ENCODE data around the gene DDX4.
"Not testable (repeated sequence)": the region's sequence is repeated elsewhere in the genome, so short reads cannot be mapped to it uniquely, and the experiment has no call there.

The DDX4 gene

DNA sequence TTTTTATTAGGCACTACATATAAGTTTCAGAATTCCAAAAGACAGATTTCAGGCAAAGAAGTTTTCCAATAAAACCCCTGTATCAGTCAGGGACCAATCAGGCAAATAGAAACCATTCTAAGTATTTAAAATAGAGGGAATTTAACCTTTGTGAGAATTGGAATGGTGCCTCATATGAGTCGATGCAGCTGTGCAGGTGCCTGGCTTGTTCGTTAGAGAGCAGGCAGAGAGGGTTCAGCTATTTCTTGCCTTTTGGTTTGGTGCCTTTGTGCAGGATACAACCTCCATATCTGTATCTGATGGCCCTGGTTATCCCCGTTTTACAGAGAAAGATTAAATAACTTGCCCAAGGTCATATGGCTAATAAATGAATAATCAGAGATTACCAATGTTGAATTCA, 6.0 kb upstream of the DDX4 start:
- DNase-seq: no peak

DNA sequence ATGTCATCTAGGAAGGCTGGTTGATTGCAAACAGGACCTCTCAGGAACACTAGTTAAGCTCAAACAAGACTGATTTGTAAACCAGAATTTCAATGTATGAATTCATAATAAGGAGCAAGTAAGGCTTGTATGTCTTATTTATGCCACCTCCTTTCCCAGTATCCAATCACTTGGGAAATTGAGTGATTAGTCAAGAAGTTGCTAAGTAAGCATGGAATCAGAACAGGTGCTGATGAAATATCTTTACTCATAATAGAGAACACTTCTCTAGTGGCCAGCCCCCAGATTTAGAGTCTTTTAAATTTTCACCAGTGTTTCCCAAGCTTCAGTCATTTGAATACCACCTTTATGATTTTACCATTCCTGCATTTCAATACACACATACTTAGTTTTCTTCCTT, 5.3 kb upstream of the DDX4 start:
- no peak for DNase-seq

DNA sequence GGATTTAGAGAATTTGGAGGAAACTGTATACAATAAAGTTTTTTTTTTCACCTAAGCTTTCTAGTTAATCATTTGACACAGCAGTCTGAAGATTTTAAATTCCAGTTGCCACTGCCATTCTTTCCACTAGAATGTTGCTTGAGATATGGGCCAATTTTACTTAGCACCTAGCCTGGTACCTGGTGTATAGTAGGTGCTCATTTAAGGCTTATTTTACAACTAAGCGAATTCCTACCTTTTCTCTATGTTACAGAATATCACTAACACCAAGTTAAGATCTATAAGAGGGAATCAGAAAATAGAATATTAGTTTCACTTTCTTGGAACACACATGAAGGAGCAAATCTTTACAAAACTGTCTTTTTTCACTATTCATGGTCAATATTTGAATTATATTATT, 3.2 kb upstream of the DDX4 start:
- no peak for DNase-seq

DNA sequence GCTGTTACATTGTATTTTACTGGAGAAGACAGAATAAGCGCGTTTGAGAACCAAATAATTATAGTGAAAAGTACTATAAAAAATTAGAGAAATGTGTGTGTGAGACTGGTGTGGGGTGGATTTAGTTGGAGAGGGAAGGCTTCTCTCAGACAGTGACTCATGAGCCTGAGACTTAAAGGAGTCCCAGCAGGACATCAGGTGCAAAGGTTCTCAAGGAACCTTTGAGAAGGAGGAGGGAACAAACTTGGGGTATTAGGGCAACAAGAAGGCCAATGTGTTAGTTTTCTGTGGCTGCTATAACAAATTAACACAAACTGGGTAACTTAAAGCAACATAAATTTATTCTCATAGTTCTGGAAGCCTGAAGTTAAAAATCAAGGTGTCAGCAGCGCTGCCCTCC, 4.9 kb downstream of the DDX4 start:
- DNase-seq: no peak

DNA sequence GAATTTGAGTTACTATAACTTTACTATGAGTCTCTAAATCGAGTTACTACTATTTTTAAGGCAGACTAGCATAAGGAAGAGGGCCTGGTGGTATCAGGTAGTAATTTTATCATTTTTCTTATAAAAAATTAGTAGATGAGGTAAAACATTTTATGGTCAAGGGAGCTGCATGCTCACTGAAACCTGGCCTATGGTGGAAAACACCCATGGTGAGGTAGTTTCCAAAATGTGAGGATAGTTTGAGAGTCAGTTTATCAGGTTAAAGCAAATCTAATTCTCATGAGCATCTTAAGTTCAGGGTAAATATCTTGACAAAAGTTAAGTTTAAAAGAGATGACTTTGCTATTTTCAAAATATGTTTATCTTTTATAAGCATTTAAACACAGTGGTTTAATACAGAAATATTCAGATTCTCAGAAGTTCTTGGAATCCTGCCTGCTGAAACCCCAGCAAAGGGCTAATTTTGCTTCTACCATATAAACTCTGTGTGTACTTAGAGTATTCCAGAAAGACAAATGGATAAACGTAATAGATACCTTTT, 10.0 kb downstream of the DDX4 start:
- no peak for DNase-seq

DNA sequence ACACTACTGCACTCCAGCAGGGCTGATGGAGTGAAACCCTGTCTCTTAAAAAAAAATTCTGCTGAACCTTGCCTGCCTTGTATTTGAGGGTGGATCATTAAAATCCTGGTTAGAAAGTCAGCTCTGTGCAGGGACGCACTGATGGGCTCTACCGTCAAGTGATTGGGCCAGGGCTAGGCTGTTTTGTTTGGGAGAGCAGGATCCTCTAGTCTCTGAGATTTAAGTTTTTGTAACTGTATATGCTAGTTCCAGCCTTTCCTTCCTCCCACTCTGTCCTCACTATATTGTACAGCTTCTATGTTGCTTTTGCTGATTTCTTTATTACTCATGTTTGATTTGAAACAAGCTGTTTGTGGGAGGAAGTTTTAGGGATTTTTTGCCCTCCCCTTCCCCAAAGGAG, 11.5 kb downstream of the DDX4 start:
- no peak for DNase-seq

DNA sequence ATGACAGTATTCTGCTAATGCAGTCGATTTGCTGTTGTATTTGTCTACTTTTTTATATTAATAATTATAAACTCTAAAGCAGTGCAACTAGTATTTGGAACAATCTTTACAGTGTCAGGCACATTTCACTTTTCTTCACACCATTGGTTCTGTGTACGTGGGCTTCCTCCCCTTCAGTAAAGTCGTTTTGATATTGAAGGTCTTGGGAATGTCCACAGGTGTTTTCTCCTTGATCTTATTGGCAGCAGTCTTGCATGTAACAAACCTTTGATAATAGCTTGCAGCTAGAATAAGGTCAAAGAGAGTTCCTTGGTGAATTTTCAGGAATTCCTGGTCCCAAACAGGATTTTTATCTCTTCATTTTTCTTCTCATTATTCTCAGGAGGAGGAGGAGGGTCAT, 12.2 kb downstream of the DDX4 start:
- no peak for DNase-seq

DNA sequence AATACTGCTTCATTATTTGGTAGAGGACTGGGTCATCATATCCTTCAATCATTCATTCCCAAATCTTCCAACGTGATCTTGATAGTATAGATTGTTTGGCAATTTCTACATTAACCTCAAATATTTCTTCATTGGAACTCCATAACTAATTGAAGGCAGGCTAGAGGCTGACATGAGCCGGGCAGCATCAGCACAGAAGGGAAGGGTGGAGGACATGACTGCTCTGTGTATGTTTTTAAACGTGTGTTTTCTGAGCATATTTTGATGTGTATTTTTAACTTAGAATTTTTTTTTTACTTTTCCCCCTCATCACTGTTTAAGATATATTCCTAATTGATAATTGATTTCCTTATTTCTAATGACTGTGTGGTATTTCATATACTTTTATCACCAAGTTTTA, 12.6 kb downstream of the DDX4 start:
- DNase-seq: no peak

DNA sequence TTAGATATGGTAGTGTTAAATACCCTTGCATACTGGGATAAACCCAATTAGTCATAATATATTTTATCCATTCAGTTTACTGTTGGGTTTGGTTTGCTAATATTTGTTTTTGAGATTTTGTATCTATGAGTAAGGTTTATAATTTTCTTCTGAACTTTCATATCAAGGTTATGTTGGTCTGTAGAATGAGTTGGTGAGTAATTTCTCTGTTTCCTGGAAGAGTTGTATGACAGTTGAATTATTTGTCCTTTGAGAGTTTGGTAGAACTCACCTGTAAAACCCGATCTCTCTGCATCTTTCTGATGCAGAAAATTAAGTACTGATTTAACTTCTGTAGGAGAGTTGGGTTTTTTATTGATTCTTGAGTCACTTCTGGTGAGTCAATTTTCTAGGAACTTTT, 20.4 kb downstream of the DDX4 start:
- no peak for DNase-seq

DNA sequence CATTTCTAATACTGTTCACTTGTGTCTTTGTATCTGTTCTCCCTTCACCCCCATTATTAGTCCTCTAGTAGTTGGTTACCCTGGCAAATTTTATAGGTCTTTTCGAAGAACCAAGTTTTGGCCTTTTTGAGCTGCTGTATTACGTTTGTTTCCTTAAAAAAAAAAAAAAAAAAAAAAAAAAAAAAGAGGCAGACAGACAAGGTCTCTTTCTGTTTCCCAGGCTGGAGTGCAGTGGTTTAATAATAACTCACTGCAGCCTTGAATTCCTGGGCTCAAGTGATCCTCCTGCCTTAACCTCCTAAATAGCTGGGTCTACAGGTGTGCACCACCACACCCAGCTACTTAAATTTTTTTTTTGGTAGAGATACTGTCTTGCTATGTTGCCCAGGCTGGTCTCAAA, 20.9 kb downstream of the DDX4 start:
- no peak for DNase-seq

DNA sequence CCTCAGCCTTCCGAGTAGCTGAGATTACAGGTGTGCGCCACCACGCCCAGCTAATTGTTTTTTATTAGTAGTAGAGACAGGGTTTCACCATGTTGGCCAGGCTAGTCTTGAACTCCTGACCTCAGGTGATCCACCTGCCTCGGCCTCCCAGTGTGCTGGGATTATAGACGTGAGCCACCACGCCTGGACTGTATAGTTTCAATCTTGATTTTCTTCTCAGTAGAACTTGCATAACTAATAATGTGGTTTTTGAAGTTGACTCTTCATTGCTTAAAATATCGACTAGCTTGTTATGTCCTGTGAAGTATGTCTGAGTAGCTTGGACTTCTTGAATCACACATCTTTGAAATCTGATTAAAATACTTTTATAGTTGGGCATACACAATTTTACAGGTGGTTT, 23.9 kb downstream of the DDX4 start:
- not testable (repeated sequence) for DNase-seq

DNA sequence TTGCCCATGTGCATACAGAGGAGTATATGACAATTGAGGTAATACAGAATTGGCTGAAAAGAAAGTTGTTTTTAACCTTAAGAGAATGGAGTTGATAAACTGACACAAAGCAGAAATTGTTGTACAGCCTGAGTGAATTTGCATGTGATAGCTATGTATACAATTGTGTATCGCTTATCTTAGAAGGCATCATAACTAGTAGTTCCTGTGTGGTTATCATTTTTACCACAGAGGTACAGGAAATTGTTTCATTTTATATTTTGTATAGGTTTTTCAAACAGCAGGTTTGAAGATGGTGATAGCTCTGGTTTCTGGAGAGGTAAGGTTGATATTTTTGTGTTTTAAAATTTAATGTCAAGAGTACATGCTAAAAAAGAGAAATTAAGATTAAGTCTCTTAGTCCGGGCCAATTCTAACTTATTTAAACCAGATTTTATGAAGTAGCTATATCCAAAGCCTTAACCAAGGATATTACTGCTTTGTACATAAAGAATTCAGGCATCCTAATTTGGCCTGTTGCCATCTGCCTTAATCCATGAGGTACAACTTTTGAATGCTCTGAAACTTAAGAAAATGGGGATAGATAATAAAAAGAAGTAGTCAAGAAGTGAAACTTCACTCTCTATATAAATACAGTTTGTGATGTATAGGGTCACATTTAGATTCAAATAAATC, 26.0 kb downstream of the DDX4 start:
- no peak for DNase-seq

DNA sequence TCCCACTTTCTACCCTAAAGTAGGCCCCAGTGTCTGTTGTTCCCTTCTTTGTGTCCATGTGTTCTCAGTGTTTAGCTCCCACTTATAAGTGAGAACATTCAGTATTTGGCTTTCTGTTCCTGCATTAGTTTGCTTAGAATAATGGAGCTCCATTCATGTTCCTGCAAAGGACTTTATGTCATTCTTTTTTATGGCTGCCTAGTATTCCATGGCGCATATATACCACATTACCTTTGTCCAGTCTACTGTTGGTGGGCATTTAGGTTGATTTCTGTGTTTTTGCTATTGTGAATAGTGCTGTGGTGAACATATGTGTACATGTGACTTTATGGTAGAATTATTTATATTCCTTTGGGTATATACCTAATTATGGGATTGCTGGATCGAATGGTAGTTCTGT, 30.4 kb downstream of the DDX4 start:
- no peak for DNase-seq

DNA sequence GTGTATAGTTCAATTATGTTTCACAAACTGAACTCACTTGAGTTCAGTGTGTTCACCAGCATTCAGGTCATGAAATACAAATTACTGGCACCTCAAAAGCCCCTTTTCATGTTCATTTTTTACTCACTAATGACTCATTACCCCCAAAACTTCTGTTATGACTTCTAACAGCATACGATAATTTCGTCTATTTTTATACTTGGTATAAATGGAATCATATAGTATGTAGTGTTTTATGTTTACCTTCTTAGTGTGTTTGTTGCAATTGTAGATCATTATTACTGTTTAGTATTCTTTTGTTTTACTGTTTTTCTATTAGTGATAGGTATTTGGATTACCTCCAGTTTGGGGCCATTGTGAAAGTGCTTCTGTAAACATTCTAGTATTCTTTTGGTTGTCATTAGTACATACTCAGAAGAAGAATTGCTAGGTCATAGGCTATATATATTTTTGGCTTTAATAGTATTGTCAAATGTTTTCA, 33.4 kb downstream of the DDX4 start:
- DNase-seq: no peak

DNA sequence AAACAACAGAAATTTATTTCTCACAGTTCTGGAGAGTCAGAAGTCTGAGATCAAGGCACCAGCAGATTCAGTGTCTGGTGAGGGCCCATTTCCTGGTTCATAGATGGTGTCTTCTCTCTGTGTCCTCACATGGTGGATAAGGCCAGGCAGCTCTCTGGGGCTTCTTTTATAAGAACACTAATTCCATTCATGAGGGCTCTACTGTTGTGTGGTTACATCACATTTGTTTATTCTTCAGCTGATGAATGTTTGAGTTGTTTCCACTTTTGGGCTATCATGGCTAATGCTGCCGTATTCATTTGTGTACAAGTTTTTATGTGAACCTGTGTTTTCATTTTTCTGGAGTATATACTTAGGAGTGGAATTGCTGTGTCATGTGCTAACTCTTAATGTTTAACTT, 35.2 kb downstream of the DDX4 start:
- DNase-seq: no peak

DNA sequence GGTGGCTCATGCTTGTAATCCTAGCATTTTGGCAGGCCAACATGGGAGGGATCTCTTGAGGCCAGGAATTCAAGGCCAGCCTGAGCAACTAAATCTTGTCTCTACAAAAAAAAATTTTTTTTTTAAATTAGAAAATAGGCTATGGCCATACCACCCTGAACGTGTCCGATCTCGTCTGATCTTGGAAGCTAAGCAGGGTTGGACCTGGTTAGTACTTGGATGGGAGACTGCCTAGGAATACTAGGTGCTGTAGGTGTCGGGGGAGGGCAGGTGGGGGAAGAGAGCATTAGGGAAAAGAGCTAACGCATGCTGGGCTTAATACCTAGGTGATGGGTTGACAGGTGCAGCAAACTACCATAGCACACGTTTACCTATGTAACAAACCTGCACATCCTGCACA, 39.5 kb downstream of the DDX4 start:
- DNase-seq: no peak

DNA sequence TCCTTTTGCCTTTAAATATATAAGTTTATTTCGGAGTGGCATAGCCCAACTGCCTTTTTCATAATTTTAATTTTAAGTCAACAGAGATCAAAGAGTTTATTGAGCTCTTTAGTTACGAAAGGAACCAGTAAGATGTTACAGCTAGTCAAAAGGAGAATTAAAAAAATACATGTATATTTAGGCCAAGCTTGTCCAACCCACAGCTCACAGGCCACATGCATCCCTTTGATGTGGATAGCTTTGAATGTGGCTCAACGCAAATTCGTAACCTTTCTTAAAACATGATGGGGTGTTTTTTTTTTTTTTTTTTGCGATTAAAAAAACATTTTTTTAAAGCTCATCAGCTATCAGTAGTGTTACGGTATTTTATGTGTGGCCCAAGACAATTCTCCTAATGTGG, 63.1 kb downstream of the DDX4 start:
- no peak for DNase-seq

DNA sequence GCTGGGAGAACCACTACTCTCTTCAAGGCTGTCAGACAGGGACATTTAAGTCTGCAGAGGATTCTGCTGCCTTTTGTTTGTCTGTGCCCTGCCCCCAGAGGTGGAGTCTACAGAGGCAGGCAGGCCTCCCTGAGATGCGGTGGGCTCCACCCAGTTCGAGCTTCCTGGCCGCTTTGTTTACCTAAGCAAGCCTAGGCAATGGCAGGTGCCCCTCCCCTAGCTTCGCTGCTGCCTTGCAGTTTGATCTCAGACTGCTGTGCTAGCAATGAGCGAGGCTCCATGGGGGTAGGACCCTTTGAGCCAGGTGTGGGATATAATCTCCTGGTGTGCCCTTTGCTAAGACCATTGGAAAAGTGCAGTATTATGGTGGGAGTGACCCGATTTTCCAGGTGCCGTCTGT, 71.0 kb downstream of the DDX4 start:
- DNase-seq: not testable (repeated sequence)

DNA sequence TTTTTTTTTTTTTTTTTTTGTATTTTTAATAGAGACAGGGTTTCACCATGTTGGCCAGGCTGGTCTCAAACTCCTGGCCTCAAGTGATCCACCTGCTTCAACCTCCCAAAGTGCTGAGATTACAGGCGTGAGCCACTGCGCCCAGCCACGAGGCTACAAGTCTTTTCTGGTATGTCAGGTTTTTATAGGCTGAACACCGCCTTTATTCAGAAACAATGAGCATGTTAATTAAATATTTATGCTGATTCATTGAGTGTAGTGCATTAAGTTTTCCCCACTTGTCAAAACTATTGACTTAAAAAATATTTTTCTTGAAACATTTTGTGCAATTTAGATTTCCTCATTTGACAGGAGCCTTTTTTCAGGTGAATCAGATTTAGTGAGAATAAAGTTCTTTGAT, 78.1 kb downstream of the DDX4 start:
- DNase-seq: not testable (repeated sequence)

DNA sequence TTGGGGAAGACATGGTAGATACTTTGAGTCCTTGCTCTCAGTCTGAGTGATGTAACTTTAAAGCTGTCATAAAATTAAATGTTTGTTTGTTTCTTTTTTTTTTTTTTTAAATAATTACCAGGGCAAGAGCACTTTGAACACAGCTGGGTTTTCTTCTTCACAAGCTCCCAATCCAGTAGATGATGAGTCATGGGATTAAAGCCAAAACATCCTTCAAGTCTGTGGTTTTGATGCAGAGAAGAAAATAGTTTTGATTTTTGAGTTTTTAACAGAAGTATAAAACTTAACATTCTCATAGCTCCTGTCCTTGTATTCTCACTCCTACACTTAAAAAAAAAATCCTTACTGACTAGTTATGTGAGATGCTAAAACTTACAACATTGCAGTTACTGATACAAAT, 78.5 kb downstream of the DDX4 start:
- no peak for DNase-seq

DNA sequence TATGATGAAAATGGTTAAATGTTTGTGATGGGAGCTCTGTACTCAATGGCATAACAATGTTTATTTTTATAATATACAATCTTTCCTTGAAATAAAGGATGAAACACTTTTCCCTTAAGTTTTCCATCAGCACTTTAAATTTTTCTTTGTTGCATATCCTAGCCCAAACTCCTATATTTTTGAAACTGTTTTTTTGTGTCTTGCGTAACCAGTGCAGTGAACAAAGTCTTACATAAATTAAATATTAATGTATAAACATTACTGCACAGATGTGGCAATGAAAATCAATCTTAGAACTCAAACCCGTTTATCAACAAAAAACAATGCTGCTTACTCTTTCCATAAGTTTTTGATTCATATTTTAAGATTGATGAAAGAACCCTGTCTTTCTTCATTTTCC, 79.2 kb downstream of the DDX4 start:
- no peak for DNase-seq

DNA sequence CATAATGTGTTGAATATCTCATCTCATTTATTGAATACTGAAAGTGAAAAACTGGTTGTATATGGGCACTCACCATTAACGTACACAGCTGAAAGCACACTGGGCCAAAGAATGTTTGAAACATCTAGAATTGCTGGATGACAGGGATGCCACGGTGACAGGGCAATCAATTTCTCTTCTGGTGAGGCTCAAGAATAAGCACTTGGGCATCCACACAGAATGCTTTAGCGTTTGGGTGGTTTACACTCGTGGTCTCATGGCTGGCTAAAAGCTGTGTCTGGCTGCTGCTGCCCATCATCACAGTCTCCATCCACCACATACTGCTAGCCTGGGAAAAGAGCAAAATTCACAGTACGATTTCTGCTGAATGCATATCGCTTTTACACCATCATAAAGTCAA, 82.6 kb downstream of the DDX4 start:
- DNase-seq: no peak

DNA sequence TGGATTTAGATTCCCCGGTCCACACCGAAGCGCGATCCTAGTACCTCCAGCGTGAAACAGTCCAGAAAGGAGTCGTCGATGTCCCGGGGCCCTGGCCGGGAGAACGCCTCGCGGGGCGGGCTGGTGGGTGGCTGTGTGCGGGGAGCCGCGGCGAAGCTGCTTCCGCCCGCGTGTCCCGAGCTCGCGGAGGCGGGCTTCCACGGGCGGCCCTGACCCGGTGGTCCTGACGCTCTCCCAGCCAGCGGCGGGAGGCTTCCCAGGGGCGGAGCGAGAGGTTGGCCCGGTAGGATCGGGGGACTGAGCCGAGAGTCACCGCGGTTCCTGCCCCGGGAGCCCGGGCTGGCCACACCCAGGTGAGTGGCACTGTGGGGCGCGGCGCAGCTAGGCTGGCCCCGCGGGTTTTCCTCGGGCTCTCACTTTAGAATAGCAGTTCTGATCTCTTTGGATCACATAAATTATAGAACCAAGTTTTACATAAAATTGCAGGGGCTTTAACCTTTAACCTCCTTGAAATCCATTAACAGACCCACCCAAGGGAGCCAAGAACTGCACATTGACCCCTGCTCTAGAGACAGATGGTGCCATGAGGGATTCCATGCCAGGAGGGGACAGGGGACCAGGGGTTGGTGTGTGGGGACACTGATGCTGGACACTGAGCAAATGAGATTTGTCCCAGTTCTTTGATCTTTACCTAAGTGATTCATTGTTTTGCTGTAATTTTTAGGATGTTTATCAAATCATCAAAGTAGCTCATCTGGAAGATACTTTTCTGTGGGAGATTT, 84.1 kb downstream of the DDX4 start:
- no peak for DNase-seq

DNA sequence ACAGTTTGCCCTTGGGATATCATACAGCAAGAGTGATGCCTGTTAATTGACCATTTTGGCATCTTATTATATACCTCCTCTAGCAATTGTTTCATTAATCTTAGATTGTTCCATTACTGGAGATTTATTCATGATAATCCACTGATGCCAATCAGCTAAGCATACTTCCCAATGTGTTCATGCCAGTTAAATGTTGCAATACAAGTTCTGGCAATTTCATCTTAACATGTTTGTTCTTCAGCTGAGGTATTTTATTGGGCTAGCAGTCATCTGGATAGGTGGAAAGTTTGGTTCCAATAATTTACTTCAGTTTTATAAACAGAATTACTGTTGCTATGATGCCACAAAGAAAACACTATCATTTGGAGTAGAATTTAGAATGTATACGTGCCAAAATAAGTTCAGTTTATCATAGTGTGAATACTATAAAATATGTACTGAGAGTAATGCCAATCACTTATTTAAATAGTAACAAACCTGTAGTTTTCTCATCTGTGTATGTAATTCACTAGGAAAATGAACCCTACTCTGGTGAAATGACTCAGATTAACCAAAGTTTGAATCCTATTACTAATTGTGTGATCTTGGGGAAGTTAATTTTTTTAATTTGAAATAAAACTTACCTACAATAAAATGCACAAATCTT, 85.4 kb downstream of the DDX4 start:
- DNase-seq: no peak

Measured in stimulated activated naive CD4-positive, alpha-beta T cell treated with Interleukin-2 at 50 U/mL for 16 hours (primary cell).